ENCODE results near the gene RBMS3. TPM values are rescaled to one million over a fixed set of nuclear protein-coding genes. Genes with fewer than 3 reads are reported as not detected.

Gene RBMS3
- total RNA-seq, 1 experiment from 2014 or later: 0.42 TPM

- TF ChIP-seq FOSL1 (IDR thresholded peaks at IDR 0.05; ENCODE audit: low read depth): no peak
- TF ChIP-seq SIN3A (IDR thresholded peaks at IDR 0.05; ENCODE audit: low read depth): no peak
- no peak for TF ChIP-seq JUND (IDR thresholded peaks at IDR 0.05)
- TF ChIP-seq POLR2AphosphoS5 (IDR thresholded peaks at IDR 0.05; ENCODE audit: low read depth, low read length): no peak
- no peak for TF ChIP-seq CTCF (IDR thresholded peaks at IDR 0.05 in 2 of 3, conservative IDR thresholded peaks at IDR 0.05 in 1 of 3; ENCODE audit: borderline replicate concordance in 1 of 3, insufficient read depth in 1 of 3, low read depth in 2 of 3, low read length in 2 of 3)
Measured at GRCh38 chr3:29976871-29977270, 696.0 kb downstream of the RBMS3 start (continued).

GRCh38 chr3:29977360-29977759, 696.5 kb downstream of the RBMS3 start:
- H4K20me1 ChIP-seq (ENCODE audit: insufficient read depth): no peaks in the 10 kb centered on the region
- H3K79me2 ChIP-seq (ENCODE audit: insufficient read depth, low read length): no peaks in the 10 kb centered on the region
- no peaks in the 10 kb centered on the region for H3K4me1 ChIP-seq (ENCODE audit: control insufficient read depth in 1 of 2, insufficient read depth in 2 of 2, low read length in 2 of 2)
- intact Hi-C loops (cut with micrococcal nuclease): no loop called here
- no peaks in the 10 kb centered on the region for H3K36me3 ChIP-seq (ENCODE audit: control insufficient read depth in 1 of 2, insufficient read depth in 2 of 2, low read length in 2 of 2)
- H3K9me3 ChIP-seq (ENCODE audit: control insufficient read depth in 1 of 2, insufficient read depth in 1 of 2, low read depth in 1 of 2, low read length in 2 of 2): no peaks in the 10 kb centered on the region
- POLR2A ChIA-PET: no interaction called here
- no peak overlapping the region for H3K9ac ChIP-seq (ENCODE audit: low read length)
- H3K9me2 ChIP-seq (ENCODE audit: insufficient read depth): no peaks in the 10 kb centered on the region
- no peak for ATAC-seq
- DNase-seq (ENCODE audit: low read depth, low spot score): no peak
- H3K27ac ChIP-seq (ENCODE audit: low read depth, low read length): no peak overlapping the region
- no peak overlapping the region for H3K4me2 ChIP-seq (ENCODE audit: low read length)
- CTCF ChIA-PET: no interaction called here
- no peak overlapping the region for H3K4me3 ChIP-seq (replicated peaks in 1 of 2; ENCODE audit: low read depth in 1 of 2, low read length in 2 of 2)
- no peaks in the 10 kb centered on the region for H3K27me3 ChIP-seq (ENCODE audit: insufficient read depth, low read length)
- RAD21 ChIA-PET (ENCODE audit: low non-redundant PET in 1 of 2, low total read pairs in 2 of 2, uncharacterized antibody in 2 of 2, unreplicated experiment in 2 of 2): no interaction called here
- no TSS peak for BruUV-seq (replicated peaks)
- H2AFZ ChIP-seq (ENCODE audit: low read depth, low read length, poor library complexity, severe bottlenecking): no peak overlapping the region
- TF ChIP-seq EZH2 (IDR thresholded peaks at IDR 0.05) (no peak), SRF (IDR thresholded peaks at IDR 0.05; ENCODE audit: low read depth) (no peak), POLR2A (IDR thresholded peaks at IDR 0.05; ENCODE audit: borderline replicate concordance, extremely low read depth, insufficient read depth, insufficient read length) (no peak), TCF7L2 (IDR thresholded peaks at IDR 0.05; ENCODE audit: borderline replicate concordance, extremely low read depth, insufficient read depth, insufficient read length) (no peak), REST (IDR thresholded peaks at IDR 0.05; ENCODE audit: low read depth) (no peak), POLR2AphosphoS5 (IDR thresholded peaks at IDR 0.05; ENCODE audit: low read depth, low read length) (no peak), CEBPB (IDR thresholded peaks at IDR 0.05; ENCODE audit: low read depth) (no peak), SIN3A (IDR thresholded peaks at IDR 0.05; ENCODE audit: low read depth) (no peak), CTCF (IDR thresholded peaks at IDR 0.05 in 2 of 3, conservative IDR thresholded peaks at IDR 0.05 in 1 of 3; ENCODE audit: borderline replicate concordance in 1 of 3, insufficient read depth in 1 of 3, low read depth in 2 of 3, low read length in 2 of 3) (no peak), CBX3 (IDR thresholded peaks at IDR 0.05; ENCODE audit: low read depth) (no peak), ELF1 (IDR thresholded peaks at IDR 0.05; ENCODE audit: borderline replicate concordance, low read depth) (no peak), ZBTB33 (IDR thresholded peaks at IDR 0.05; ENCODE audit: extremely low read depth, insufficient replicate concordance, low read length) (no peak), YY1 (IDR thresholded peaks at IDR 0.05; ENCODE audit: extremely low read depth, insufficient replicate concordance, low read depth, low read length) (no peak)

Measured in HCT116 (cell line).